HepG2 (cell line): ENCODE measurements around the gene FNIP2. TPM values are rescaled to one million over a fixed set of nuclear protein-coding genes. Genes with fewer than 3 reads are reported as not detected.
"Not testable (repeated sequence)": the region's sequence is repeated elsewhere in the genome, so short reads cannot be mapped to it uniquely, and the experiment has no call there.

Experiments used
- ATAC-seq: fragments of 200-7000 bp; cut with Tn5 transposase; 3 replicates; pipeline ENCODE4 v1.9.1; 2020; ENCODE audit warnings: mild to moderate bottlenecking, moderate library complexity
- BruUV-seq: library from RNA; stranded (reverse); fragments of 400-500 nt; replicated peaks from 2 replicates; lab custom pipeline; 2021; lab: Mats Ljungman, UMichigan
- CTCF ChIA-PET: fragments of 300-600 bp; formaldehyde crosslinking; extraction: SDS; loops from one replicate; lab custom pipeline; 2021; ENCODE audit warnings: low total read pairs, inconsistent platforms, low intra/inter-chr PET ratio; lab: Yijun Ruan, JAX
- POLR2A ChIA-PET: fragments of 350-600 bp; sonication (Branson Sonifier 250); formaldehyde crosslinking; loops from one replicate; lab custom pipeline; 2020; ENCODE audit warnings: antibody characterized with exemption, inconsistent platforms; lab: Yijun Ruan, JAX
- DNase-seq: peaks from one replicate; pipeline ENCODE4 v3.0.0-alpha.2; 2015; ENCODE audit warnings: low spot score
- FAIRE-seq: peaks from 3 replicates; lab custom pipeline; 2011; peaks lifted over from hg19 to GRCh38; lab: Jason Lieb, UNC
- H2AFZ ChIP-seq: one replicate; pipeline ENCODE4 v1.6.1; 2011; ENCODE audit warnings: low read length, inconsistent platforms
- H3K27ac ChIP-seq: fragments of 300-600 bp; 3 replicates; pipeline ENCODE4 v1.8.0; 2011; ENCODE audit warnings: mixed run types, mild to moderate bottlenecking, mixed read lengths, low read length, inconsistent platforms; ENCODE audit not compliant: insufficient read depth; ENCODE audit errors: extremely low read length
- H3K27me3 ChIP-seq, 2 experiments: fragments of 200-600 bp in 1 of 2; 2 replicates in 1 of 2; 3 replicates in 1 of 2; pipeline versions ENCODE4 v1.6.0 to v1.8.0; 2011; ENCODE audit warnings: low read length in 2 of 2, mild to moderate bottlenecking in 2 of 2, moderate library complexity in 2 of 2, inconsistent platforms in 1 of 2; ENCODE audit not compliant: insufficient read depth in 2 of 2, control insufficient read depth in 1 of 2
- H3K36me3 ChIP-seq, 2 experiments: fragments of 200-600 bp in 1 of 2; replicated peaks in 1 of 2; 2 replicates in 1 of 2; 3 replicates in 1 of 2; pipeline versions ENCODE4 v1.5.1 to v1.8.0; 2011; ENCODE audit warnings: low read length in 2 of 2, inconsistent platforms in 1 of 2; ENCODE audit not compliant: insufficient read depth in 2 of 2, control insufficient read depth in 1 of 2
- H3K4me1 ChIP-seq: 2 replicates; pipeline ENCODE4 v1.5.1; 2012; ENCODE audit warnings: low read length, inconsistent platforms; ENCODE audit not compliant: insufficient read depth
- H3K4me2 ChIP-seq: 2 replicates; pipeline ENCODE4 v1.6.0; 2011; ENCODE audit warnings: low read depth, low read length, inconsistent platforms
- H3K4me3 ChIP-seq, 3 experiments: fragments of 200-600 bp in 1 of 3; sonication (generic), shearing (Covaris generic) in 1 of 3; replicated peaks in 1 of 3; 2 replicates each; pipeline ENCODE4 v1.5.1; 2011 to 2016; ENCODE audit warnings: low read length in 3 of 3, inconsistent platforms in 2 of 3, low read depth in 2 of 3, mild to moderate bottlenecking in 2 of 3, control low read depth in 1 of 3, mixed read lengths in 1 of 3; ENCODE audit not compliant: insufficient read depth in 1 of 3
- H3K79me2 ChIP-seq: one replicate; pipeline ENCODE4 v1.6.1; 2011; ENCODE audit warnings: low read length, inconsistent platforms; ENCODE audit not compliant: insufficient read depth
- H3K9ac ChIP-seq: 2 replicates; pipeline ENCODE4 v1.6.0; 2011; ENCODE audit warnings: mild to moderate bottlenecking, low read depth, low read length, inconsistent platforms; ENCODE audit not compliant: insufficient read depth
- H3K9me3 ChIP-seq: 2 replicates; pipeline ENCODE4 v1.5.1; 2012; ENCODE audit warnings: mild to moderate bottlenecking, low read length
- H4K20me1 ChIP-seq: 2 replicates; pipeline ENCODE4 v1.6.0; 2011; ENCODE audit warnings: inconsistent platforms, mild to moderate bottlenecking, low read length, moderate library complexity; ENCODE audit not compliant: insufficient read depth
- NFYC ChIP-seq: IDR thresholded peaks from 2 replicates; pipeline ENCODE4 v1.6.1; 2016; ENCODE audit warnings: missing genetic modification reagents, missing compliant biosample characterization
- PLRG1 ChIP-seq: fragments of 450-650 bp; conservative IDR thresholded peaks from 2 replicates; pipeline ENCODE4 v1.6.1; 2016
- WGBS: methylation state at CpG from one replicate; pipeline ENCODE4 v1.1.6; 2017; ENCODE audit warnings: low lambda C conversion rate; 5-methylcytosine and 5-hydroxymethylcytosine counted together
- in situ Hi-C: cut with HindIII; loops from 2 replicates; pipeline ENCODE4 v1.10.0; 2017; ENCODE audit warnings: low pct_unique_long_range_greater_than_20kb; ENCODE audit not compliant: extremely low pct_ligation_motif_present
- intact Hi-C: fragments of 100-400 bp; cut with micrococcal nuclease; formaldehyde crosslinking; loops from one replicate; pipeline ENCODE4 v1.10.0; 2022; ENCODE audit not compliant: unreplicated experiment
- polyA plus RNA-seq, 8 experiments: library from polyadenylated mRNA; depleted of rRNA in 3 of 8; stranded (reverse) in 7 of 8; unstranded in 1 of 8; fragments of >200 nt; fragmentation: Illumina TruSeq in 4 of 8; extraction: Trizol in 4 of 8; gene quantifications; 2 replicates each; pipeline versions ENCODE4 v1.2.1 to v1.2.3, GENCODE V29; 2011 to 2016; ENCODE audit warnings: low read depth in 4 of 8, missing spikeins in 1 of 8, mixed read lengths in 1 of 8; ENCODE audit not compliant: insufficient read depth in 1 of 8
- total RNA-seq, 5 experiments: library from RNA; depleted of rRNA; stranded (reverse); fragments of >200 nt; fragmentation: Illumina TruSeq; extraction: Trizol; gene quantifications; 2 replicates each; pipeline ENCODE4 v1.2.3, GENCODE V29; 2016; ENCODE audit warnings: low read depth in 1 of 5

Gene FNIP2
- total and polyA plus RNA-seq, 2 of the 13 experiments (the other 11 are each of a cell fraction or from before 2014, with no cell fraction given), result 15.5 to 21.0 TPM

DNA sequence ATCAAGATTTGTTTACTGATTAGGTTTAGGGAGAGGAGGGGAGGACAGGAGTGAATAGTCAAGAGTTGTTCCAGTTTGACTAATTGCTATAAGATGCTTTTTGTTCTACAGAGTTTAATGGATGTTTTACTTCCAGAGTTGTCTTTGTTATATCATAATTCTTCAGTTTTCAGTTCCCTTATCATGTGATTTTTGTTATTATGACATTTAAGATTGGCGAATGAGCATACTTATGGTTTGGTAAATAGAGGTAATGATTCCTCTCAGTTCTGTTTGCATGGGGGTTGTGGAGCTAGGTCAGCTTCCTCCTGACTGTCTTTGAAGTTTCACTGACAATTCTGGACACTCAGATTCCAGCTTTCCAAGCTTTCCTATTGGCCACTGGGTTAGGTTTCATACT is 24.6 kb downstream of the FNIP2 start:
- DNase-seq, CTCF ChIA-PET, H4K20me1 ChIP-seq, FAIRE-seq, intact Hi-C loops, H3K9me3 ChIP-seq, in situ Hi-C loops, H3K4me3 ChIP-seq, H3K27ac ChIP-seq, BruUV-seq, H3K27me3 ChIP-seq, H3K4me2 ChIP-seq, H2AFZ ChIP-seq, H3K36me3 ChIP-seq, H3K9ac ChIP-seq: not testable (repeated sequence)
- WGBS, result 77% methylated on average over 1 of the region's 1 CpG
- POLR2A ChIA-PET, result interaction anchor here (1.2 kb wide), 1 partner anchor 24 kb away, joined by 3 read pairs; the partner anchor contains the start of gene FNIP2
- Histone ChIP-seq H3K79me2 (peaks cover 70% of the 10 kb centered on the region), H3K4me1 (peaks cover 51% of the 10 kb centered on the region)
- TF ChIP-seq NFYC, result peak; percentile 23; the same call in 1 of the 2 replicates
- peak; percentile 47; the same call in 1 of the 3 replicates for ATAC-seq

GRCh38 chr4:158796370-158797140 is 27.7 kb downstream of the FNIP2 start:
- Histone ChIP-seq H4K20me1 (no peaks in the 10 kb centered on the region; the same call in 1 of the 2 replicates), H2AFZ (no peak overlapping the region), H3K36me3 (0 out of 5 replicates have a peak, but pooled peaks cover 0 to 4% of the 10 kb centered on the region in 2 experiments), H3K79me2 (peaks cover 73% of the 10 kb centered on the region), H3K4me1 (peaks cover 65% of the 10 kb centered on the region), H3K9ac (no peak overlapping the region), H3K4me2 (no peak overlapping the region), H3K27ac (no peak overlapping the region), H3K4me3 (no peak overlapping the region), H3K9me3 (no peaks in the 10 kb centered on the region), H3K27me3 (no peaks in the 10 kb centered on the region)
- 99% methylated on average over 7 of the region's 7 CpGs for WGBS
- no TSS peak for BruUV-seq
- CTCF ChIA-PET, result no interaction called here
- DNase-seq, result no peak
- FAIRE-seq, result no peak
- no peak for ATAC-seq
- in situ Hi-C loops, result no loop called here
- intact Hi-C loops, result no loop called here
- POLR2A ChIA-PET, result no interaction called here
- TF ChIP-seq PLRG1, result no peak
